ENCODE data around the gene CDCP2. TPM values are rescaled to one million over a fixed set of nuclear protein-coding genes. Genes with fewer than 3 reads are reported as not detected.

Gene CDCP2
- total and polyA plus RNA-seq, 2 of the 8 experiments (the other 6 are each of a cell fraction or from before 2014, with no cell fraction given), result not detected

GRCh38 chr1:54120018-54120697 lies 32.6 kb downstream of the CDCP2 start:
- Histone ChIP-seq H3K4me2 (ENCODE audit: insufficient read depth in 1 of 2, low read depth in 2 of 2, low read length in 2 of 2) (no peak overlapping the region; a peak in 1 of 4 replicates), H2BK120ac (replicated peaks; ENCODE audit: low read depth, low read length) (no peak overlapping the region), H3K4ac (replicated peaks; ENCODE audit: insufficient read length, low read depth, low read length) (peak overlapping the region; percentile 59), H3K23me2 (ENCODE audit: low read depth, low read length) (peaks cover 13% of the 10 kb centered on the region; the same call in 1 of the 2 replicates), H3K18ac (ENCODE audit: extremely low read depth, low read length) (no peak overlapping the region), H3K9me3 (ENCODE audit: insufficient read depth in 2 of 2, low read depth in 1 of 2, low read length in 1 of 2) (no peaks in the 10 kb centered on the region), H3K56ac (replicated peaks; ENCODE audit: insufficient read length, low read depth, low read length) (peak overlapping the region; percentile 95), H3K79me2 (ENCODE audit: control insufficient read depth in 1 of 2, insufficient read depth in 2 of 2, low read length in 2 of 2) (no peaks in the 10 kb centered on the region), H3K14ac (ENCODE audit: insufficient read length) (no peak overlapping the region), H4K5ac (ENCODE audit: insufficient read length, low read depth, low read length) (no peak overlapping the region), H4K20me1 (replicated peaks in 1 of 2; ENCODE audit: control insufficient read depth in 1 of 2, insufficient read depth in 2 of 2, low read length in 2 of 2) (peaks cover 0 to 7% of the 10 kb centered on the region in 2 experiments), H3K4me3 (ENCODE audit: extremely low read depth in 1 of 4, insufficient read depth in 2 of 4, low read depth in 3 of 4, low read length in 4 of 4) (no peak overlapping the region), H4K91ac (replicated peaks; ENCODE audit: insufficient read length, low read length) (peak overlapping the region; percentile 83), H3K79me1 (ENCODE audit: low read depth, low read length) (no peaks in the 10 kb centered on the region), H2BK20ac (ENCODE audit: low read length) (peak overlapping the region; percentile 82), H3K9ac (replicated peaks in 1 of 4; ENCODE audit: extremely low read depth in 1 of 4, low read depth in 3 of 4, low read length in 3 of 4) (no peak overlapping the region; a peak in 1 of 7 replicates), H2BK15ac (ENCODE audit: low read length) (peak overlapping the region; percentile 83), H3K27ac (ENCODE audit: low read depth, low read length) (no peak overlapping the region), H3K36me3 (ENCODE audit: control insufficient read depth in 2 of 4, insufficient read depth in 4 of 4, low read length in 3 of 4) (no peaks in the 10 kb centered on the region), H2AK5ac (ENCODE audit: low read depth, low read length) (peak overlapping the region; percentile 99), H2BK5ac (ENCODE audit: low read depth, low read length) (peak overlapping the region; percentile 82; the same call in 1 of the 2 replicates), H3K23ac (ENCODE audit: insufficient read length) (no peak overlapping the region), H2BK12ac (ENCODE audit: low read depth, low read length) (peak overlapping the region; percentile 61), H2AFZ (ENCODE audit: low read length) (no peak overlapping the region), H3K4me1 (replicated peaks in 1 of 4; ENCODE audit: control insufficient read depth in 3 of 4, insufficient read depth in 4 of 4, low read length in 3 of 4) (peaks cover 7 to 27% (median 15%) of the 10 kb centered on the region in 4 experiments), H3K27me3 (replicated peaks in 1 of 4; ENCODE audit: control insufficient read depth in 3 of 4, extremely low read depth in 1 of 4, insufficient read depth in 3 of 4, low read length in 3 of 4) (peaks cover 0 to 11% (median 8%) of the 10 kb centered on the region in 4 experiments; a peak in 5 of 7 replicates), H4K8ac (ENCODE audit: extremely low read depth, insufficient read depth, low read length) (peak overlapping the region; percentile 43; the same call in 1 of the 2 replicates)
- 91% methylated on average over 12 of the region's 13 CpGs; no CpG with 5 or more reads in 1 of the 2 experiments for WGBS, 2 experiments (ENCODE audit: extremely low coverage in 1 of 2, insufficient coverage in 1 of 2, insufficient read length in 1 of 2, insufficient replicate concordance in 2 of 2, low coverage in 1 of 2, low lambda C conversion rate in 2 of 2, missing lambda C conversion rate in 1 of 2)
- ChIA-PET POLR2A (ENCODE audit: partially characterized antibody) (interaction anchor here (2.9 kb wide), 1 partner anchor 16 kb away, joined by 8 read pairs; no protein-coding TSS in a partner anchor), CTCF (ENCODE audit: partially characterized antibody) (interaction anchor here (1.4 to 9.7 kb wide), 5 partner anchors 16 to 364 kb away, joined by 4 to 110 read pairs (median 10); no protein-coding TSS in a partner anchor)
- FAIRE-seq, result no peak
- DNase-seq (ENCODE audit: low read depth in 1 of 2, low spot score in 2 of 2), result no peak
- TF ChIP-seq CBX5 (IDR thresholded peaks at IDR 0.05; ENCODE audit: low read depth, low read length) (no peak), SIRT6 (IDR thresholded peaks at IDR 0.05; ENCODE audit: low read length) (no peak), SP4 (IDR thresholded peaks at IDR 0.05; ENCODE audit: low read length) (no peak), RXRA (IDR thresholded peaks at IDR 0.05; ENCODE audit: insufficient read depth, low read depth, low read length) (no peak), RAD21 (IDR thresholded peaks at IDR 0.05 in 1 of 2, conservative IDR thresholded peaks at IDR 0.05 in 1 of 2; ENCODE audit: low read depth in 2 of 2, low read length in 2 of 2) (no peak), SUZ12 (IDR thresholded peaks at IDR 0.05; ENCODE audit: low read length) (no peak)

Measured in H1 (cell line).